Natural killer cell treated with Interleukin-12 subunit alpha and Interleukin-12 subunit beta and Interleukin-15 and Interleukin-18, amount 100 ng/mL, for 72 hours (primary cell): ENCODE data around the gene PNLDC1. TPM values are rescaled to one million over a fixed set of nuclear protein-coding genes. Genes with fewer than 3 reads are reported as not detected.
"Not testable (repeated sequence)": the region's sequence is repeated elsewhere in the genome, so short reads cannot be mapped to it uniquely, and the experiment has no call there.

Experiments
- ATAC-seq, 2 donors: fragments of 150-1000 bp; cut with Tn5 transposase in 1 of 2; sonication (Bioruptor Pico), chemical (Tn5 transposase) in 1 of 2; 2 replicates each; pipeline ENCODE4 v1.10.0; 2021
- DNase-seq: peaks from one replicate; pipeline ENCODE4 v3.0.0; 2022; ENCODE audit warnings: low spot score
- H3K27ac Mint-ChIP-seq, 2 donors: 1 replicate in 1 of 2; 2 replicates in 1 of 2; pipeline ENCODE4 v1.8.0; 2022; ENCODE audit warnings: mixed read lengths in 2 of 2, mild to moderate bottlenecking in 1 of 2, moderate library complexity in 1 of 2
- H3K27me3 Mint-ChIP-seq, 2 donors: 1 replicate in 1 of 2; 2 replicates in 1 of 2; pipeline ENCODE4 v1.8.0; 2022; ENCODE audit warnings: mixed read lengths in 2 of 2
- H3K36me3 Mint-ChIP-seq: one replicate; pipeline ENCODE4 v1.8.0; 2022; ENCODE audit warnings: mixed read lengths
- H3K4me1 Mint-ChIP-seq, 2 donors: 1 replicate in 1 of 2; 2 replicates in 1 of 2; pipeline ENCODE4 v1.8.0; 2022; ENCODE audit warnings: low read depth in 2 of 2, mixed read lengths in 2 of 2, mild to moderate bottlenecking in 1 of 2
- H3K4me3 Mint-ChIP-seq: one replicate; pipeline ENCODE4 v1.8.0; 2022; ENCODE audit warnings: mixed read lengths
- H3K9me3 Mint-ChIP-seq: 2 replicates; pipeline ENCODE4 v1.8.0; 2022; ENCODE audit warnings: mixed read lengths
- total RNA-seq, 2 donors: library from RNA; stranded (reverse); gene quantifications; one replicate each; pipeline ENCODE4 v1.2.3, GENCODE V29; 2022

The PNLDC1 gene
- total RNA-seq, 2 donors from 2014 or later, result 0.24 to 1.1 TPM

DNA sequence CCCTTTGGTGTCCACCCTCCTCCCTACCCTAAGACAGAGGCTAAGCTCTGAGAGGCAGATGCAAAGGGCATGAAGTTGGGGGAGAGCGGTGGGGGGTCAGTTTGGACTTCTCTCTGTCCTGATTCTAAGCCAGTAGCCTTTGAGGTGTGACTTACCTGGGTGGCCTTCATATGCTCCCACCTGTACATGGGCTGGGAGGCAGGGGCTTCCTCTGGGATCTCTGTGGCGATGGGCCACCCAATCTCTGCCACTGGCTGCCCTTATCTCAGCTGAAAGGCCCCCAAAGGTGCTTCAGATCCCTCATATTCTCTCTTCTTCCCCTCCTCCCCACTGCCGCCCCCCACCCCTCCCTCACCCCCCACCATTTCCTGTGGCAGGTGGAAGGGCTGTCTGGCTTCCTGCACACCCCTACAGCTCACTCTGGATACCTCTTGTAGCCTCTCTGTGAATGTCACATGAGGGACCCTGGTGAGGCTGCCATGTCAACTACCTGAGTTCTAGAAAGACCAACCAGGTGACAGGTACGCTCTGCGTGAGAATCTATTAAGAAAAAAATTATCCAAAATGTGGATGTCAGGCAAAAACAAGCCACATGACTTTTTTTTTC, 34.0 kb downstream of the PNLDC1 start:
- no peak overlapping the region for H3K27ac Mint-ChIP-seq

DNA sequence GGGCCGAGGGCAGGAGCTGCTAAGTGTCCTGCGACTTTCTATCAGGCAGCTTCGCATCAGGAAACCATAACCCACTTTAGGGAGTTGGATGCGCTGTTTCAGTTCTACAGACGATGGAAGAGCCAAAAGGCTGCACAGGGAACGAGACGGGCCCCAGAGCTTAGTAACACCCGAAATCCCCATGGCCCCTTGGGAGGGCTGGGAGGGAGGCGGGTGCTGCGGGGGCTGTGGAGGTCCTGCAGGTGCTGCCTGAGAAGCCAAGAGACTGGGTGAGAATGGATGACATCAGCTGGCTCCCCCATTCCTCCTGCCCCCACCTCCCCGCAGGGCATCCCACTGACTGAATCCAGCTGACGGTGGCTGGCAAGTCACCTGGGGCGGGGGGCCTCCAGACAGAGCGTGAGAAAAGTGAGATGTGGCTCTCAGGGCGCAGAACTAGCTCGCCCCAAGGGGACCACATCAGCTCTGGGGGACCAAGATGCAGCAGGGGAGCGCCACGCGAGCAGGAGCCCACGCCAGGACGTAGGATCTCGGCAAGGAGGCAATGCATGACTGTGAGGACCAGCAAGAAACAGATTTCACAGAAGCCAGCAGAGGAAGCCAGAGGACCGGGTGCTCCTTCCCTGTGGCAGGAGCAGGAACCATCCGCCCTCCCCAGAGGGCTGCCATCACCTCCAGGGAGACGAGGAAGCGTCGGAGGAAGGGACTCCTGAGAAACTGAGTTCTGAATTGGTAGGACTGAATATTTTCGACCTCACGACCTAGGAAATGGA, 36.8 kb downstream of the PNLDC1 start:
- Mint-ChIP-seq H3K27ac (peak overlapping the region in 1 of 2 donors; percentile 24), H3K4me1 (no peaks in the 10 kb centered on the region), H3K36me3 (no peaks in the 10 kb centered on the region), H3K4me3 (no peak overlapping the region), H3K27me3 (peaks cover 3 to 19% of the 10 kb centered on the region in 2 donors), H3K9me3 (no peaks in the 10 kb centered on the region)
- ATAC-seq (no peak), DNase-seq (no peak)

More for the DNA sequence above, 34.0 kb downstream of the PNLDC1 start:
- H3K4me1 Mint-ChIP-seq, result peaks cover 0 to 6% of the 10 kb centered on the region in 2 donors
- H3K4me3 Mint-ChIP-seq, result no peak overlapping the region
- no peaks in the 10 kb centered on the region for H3K9me3 Mint-ChIP-seq
- DNase-seq (no peak), ATAC-seq (no peak)
- peaks cover 5 to 22% of the 10 kb centered on the region in 2 donors for H3K27me3 Mint-ChIP-seq
- H3K36me3 Mint-ChIP-seq, result no peaks in the 10 kb centered on the region

DNA sequence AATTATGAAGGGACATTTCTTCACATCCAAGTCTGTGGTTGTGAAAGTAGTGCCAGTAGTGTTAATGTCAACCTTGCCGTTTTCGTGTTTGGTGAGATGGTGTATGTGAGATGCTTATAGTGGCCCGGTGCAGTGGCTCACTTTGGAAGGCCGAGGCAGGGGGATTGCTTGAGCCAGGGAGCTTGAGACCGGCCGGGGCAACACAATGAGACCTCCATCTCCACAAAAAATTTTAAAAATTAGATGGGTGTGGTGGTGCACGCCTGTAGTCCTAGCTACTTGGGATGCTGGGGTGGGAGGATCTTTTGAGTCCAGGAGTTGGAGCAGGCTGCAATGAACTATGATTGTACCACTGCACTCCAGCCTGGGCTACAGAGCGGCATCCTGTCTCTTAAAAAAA, 37.4 kb downstream of the PNLDC1 start:
- H3K36me3 Mint-ChIP-seq, result no peaks in the 10 kb centered on the region

DNA sequence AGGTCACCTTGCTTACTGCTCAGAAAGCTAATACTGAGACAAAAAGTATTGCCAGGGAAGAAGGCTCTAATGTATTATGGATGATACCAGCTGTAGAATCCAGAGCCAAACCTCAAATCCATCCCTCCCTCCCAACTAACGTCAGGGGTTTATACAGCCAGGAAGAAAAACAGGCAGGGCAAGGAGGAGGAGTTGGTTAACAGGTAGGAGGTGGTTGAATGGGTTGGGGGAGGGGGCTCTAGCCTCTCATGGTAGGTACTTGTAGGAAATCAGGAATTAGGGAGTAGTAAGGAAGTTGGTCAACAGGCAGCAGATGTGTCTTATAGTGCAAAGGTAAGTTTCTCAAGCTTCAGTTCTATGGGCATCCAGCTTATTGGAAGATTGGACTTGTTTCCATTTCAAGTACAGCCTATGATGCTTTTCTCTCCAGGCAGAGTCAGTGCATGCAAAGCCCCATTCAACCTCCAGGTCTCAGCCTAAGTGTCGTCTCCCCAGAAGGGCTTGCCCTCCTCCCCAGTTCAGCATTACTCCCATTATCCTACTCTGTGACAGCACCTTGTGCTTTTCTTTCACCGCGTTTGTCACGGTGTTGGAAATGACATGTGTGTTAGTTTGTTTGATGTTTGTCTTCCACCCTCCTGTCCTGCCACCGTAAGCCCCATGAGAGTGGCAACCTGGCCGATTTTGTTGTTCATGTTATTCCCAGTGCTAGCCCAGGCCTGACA, 38.1 kb downstream of the PNLDC1 start:
- peaks cover 3 to 21% of the 10 kb centered on the region in 2 donors for H3K27me3 Mint-ChIP-seq
- no peak for ATAC-seq
- H3K4me1 Mint-ChIP-seq, result no peaks in the 10 kb centered on the region
- no peak overlapping the region for H3K27ac Mint-ChIP-seq
- no peak for DNase-seq
- H3K4me3 Mint-ChIP-seq, result no peak overlapping the region
- H3K36me3 Mint-ChIP-seq, result no peaks in the 10 kb centered on the region
- no peaks in the 10 kb centered on the region for H3K9me3 Mint-ChIP-seq

More for the DNA sequence above, 37.4 kb downstream of the PNLDC1 start:
- ATAC-seq (no peak), DNase-seq (no peak)
- peaks cover 3 to 21% of the 10 kb centered on the region in 2 donors for H3K27me3 Mint-ChIP-seq
- no peaks in the 10 kb centered on the region for H3K9me3 Mint-ChIP-seq
- H3K4me3 Mint-ChIP-seq, result no peak overlapping the region
- no peaks in the 10 kb centered on the region for H3K4me1 Mint-ChIP-seq
- H3K27ac Mint-ChIP-seq, result no peak overlapping the region

DNA sequence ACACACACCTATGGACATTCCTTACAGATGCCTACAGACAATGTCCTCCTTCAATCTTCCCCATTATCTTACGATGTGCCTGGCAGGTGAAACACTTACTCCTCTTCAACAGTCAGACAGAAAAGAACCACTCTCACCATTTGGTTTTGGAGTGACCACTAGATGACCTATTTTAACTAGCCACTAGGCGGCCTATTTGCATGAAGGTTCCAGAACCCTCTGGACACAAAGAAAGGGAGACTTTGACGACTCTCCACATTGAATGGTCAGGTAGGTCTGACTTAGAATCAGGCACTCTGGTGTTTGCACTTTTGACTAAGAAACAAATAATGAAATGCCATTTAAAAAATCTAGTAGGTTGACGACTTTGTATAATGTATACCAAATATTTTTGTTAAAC, 42.0 kb downstream of the PNLDC1 start:
- no peaks in the 10 kb centered on the region for H3K36me3 Mint-ChIP-seq
- H3K27ac Mint-ChIP-seq, result no peak overlapping the region
- H3K9me3 Mint-ChIP-seq, result no peaks in the 10 kb centered on the region
- DNase-seq (no peak), ATAC-seq (no peak)
- no peak overlapping the region for H3K4me3 Mint-ChIP-seq
- no peaks in the 10 kb centered on the region for H3K4me1 Mint-ChIP-seq
- H3K27me3 Mint-ChIP-seq, result peaks cover 3 to 21% of the 10 kb centered on the region in 2 donors

DNA sequence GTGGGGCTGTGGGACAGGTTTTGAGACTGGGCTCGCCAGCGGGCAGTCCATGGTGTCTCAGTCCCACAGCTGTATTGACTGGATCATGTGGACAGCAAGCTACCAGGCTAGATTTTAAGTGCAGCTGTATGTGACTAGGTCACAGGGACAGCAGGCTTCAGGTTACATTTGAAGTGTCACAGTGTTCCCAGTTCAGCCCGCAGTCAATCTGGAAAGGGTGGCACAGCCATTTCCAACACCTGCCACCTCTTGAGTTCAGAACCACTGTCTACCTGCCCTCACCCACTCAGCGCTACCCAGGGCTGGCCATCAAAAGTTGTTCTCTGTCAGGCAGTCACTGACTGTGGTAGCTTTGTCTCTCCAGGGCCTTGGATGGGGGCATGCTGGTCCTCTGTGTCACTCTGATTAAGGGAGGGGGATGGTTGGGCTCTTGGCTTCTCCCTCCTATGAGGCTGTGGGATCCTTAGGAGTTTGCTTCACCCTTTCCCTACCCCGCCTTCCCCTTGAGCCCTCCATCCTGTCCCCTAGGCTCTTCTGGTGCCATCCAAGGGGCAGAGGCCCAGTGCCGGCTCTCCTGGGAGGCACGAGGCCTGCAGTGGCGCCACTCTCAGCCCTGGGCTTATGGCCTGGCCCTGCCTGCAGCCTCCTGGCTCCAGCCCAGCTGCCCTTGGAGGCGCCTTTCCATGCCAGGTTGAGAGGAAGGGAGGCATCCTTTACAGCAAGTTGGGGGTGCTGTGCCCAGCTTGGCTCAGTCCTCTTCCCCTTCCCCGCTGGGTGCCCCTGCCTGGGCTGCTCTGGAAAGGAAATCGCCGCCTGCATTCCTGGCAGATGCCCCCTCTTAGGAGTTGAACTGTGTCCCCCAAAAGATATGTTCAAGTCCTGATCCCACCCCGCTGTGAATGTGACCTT, 44.9 kb downstream of the PNLDC1 start:
- peaks cover 0 to 4% of the 10 kb centered on the region in 2 donors for H3K4me1 Mint-ChIP-seq
- no peak overlapping the region for H3K27ac Mint-ChIP-seq
- peak; percentile 34 to 56 for ATAC-seq
- no peak overlapping the region for H3K4me3 Mint-ChIP-seq
- peaks cover 5% of the 10 kb centered on the region for H3K36me3 Mint-ChIP-seq
- H3K27me3 Mint-ChIP-seq, result peaks cover 3 to 8% of the 10 kb centered on the region in 2 donors
- H3K9me3 Mint-ChIP-seq, result peaks cover 5% of the 10 kb centered on the region
- DNase-seq, result no peak

DNA sequence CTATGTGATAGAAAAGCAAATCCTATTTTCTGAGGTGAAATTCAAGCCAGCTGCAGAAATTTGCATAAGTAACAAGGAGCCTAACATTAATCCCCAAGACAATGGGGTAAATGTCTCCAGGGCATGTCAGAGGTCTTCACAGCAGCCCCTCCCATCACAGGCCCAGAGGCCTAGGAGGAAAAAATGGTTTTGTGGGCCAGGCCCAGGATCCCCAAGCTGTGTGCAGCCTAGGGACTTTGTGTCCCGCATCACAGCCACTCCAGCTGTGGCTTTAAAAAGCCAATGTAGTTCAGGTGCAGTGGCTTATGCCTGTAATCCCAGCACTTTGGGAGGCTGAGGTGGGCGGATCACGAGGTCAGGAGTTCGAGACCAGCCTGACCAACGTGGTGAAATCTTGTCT, 48.5 kb downstream of the PNLDC1 start:
- not testable (repeated sequence) for H3K4me1 Mint-ChIP-seq, H3K4me3 Mint-ChIP-seq, H3K36me3 Mint-ChIP-seq, H3K27ac Mint-ChIP-seq, H3K27me3 Mint-ChIP-seq, DNase-seq, ATAC-seq, H3K9me3 Mint-ChIP-seq

DNA sequence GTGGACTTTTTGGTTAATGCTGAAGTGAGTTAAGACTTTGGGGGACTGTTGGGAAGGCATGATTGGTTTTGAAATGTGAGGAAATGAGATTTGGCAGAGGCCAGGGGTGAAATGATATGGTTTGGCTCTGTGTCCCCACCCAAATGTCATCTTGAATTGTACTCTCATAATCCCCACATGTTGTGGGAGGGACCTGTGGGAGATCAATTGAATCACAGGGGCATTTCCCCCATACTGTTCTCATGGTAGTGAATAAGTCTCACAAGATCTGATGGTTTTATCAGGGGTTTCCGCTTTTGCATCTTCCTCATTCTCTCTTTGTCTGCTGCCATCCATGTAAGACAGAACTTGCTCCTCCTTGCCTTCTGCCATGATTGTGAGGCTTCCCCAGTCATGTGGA, 49.8 kb downstream of the PNLDC1 start:
- not testable (repeated sequence) for H3K4me1 Mint-ChIP-seq, H3K27ac Mint-ChIP-seq

DNA sequence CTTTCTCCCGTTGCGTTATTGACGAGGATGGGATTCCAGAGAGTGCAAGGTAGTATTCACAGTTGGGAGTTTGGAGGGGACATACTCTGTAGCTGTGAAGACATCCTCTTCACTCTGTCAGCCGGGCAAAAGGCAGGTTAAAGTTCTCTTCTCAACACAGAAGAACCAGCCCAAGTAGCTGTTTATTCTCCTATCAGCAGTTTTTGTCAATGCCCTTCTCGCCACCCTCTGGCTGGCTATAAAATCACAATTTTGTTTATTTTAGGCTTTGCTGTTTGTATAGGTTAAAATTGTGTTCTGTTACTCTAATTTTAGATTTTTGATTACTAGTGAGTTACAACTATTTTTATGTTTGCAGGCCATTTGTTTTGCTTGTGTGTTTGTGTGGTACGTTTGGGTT, 52.8 kb downstream of the PNLDC1 start:
- Mint-ChIP-seq H3K4me1 (peaks cover 0 to 7% of the 10 kb centered on the region in 2 donors), H3K9me3 (peaks cover 6% of the 10 kb centered on the region), H3K36me3 (peaks cover 17% of the 10 kb centered on the region), H3K27ac (no peak overlapping the region), H3K27me3 (peaks cover 15 to 41% of the 10 kb centered on the region in 2 donors), H3K4me3 (no peak overlapping the region)
- no peak for DNase-seq
- no peak for ATAC-seq

More for the DNA sequence above, 49.8 kb downstream of the PNLDC1 start:
- H3K36me3 Mint-ChIP-seq, DNase-seq, ATAC-seq, H3K9me3 Mint-ChIP-seq, H3K4me3 Mint-ChIP-seq: not testable (repeated sequence)
- H3K27me3 Mint-ChIP-seq, result peaks cover 0 to 14% of the 10 kb centered on the region in 2 donors

DNA sequence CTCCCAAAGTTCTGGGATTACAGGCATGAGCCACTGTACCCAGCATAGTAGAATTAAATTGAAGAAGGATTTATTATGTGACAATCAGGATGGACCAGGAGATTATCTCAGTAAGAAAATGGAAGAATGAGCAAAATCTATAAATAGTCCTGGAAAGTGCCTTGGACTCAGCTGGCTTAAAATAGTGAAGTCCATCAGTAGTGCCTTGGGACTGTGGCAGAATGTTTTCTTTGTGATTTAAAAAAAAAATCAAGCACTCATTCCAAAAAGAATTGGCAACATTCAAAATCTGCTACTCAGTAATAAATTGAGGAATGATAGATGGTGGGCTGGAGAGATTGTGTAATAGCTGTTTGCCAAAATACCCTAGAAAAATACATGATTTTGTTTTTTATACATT, 53.7 kb downstream of the PNLDC1 start:
- DNase-seq (no peak), ATAC-seq (no peak)
- peaks cover 2% of the 10 kb centered on the region for H3K9me3 Mint-ChIP-seq
- peaks cover 16% of the 10 kb centered on the region for H3K36me3 Mint-ChIP-seq
- no peak overlapping the region for H3K27ac Mint-ChIP-seq
- H3K4me1 Mint-ChIP-seq, result peaks cover 0 to 7% of the 10 kb centered on the region in 2 donors
- H3K4me3 Mint-ChIP-seq, result no peak overlapping the region
- H3K27me3 Mint-ChIP-seq, result peaks cover 18 to 45% of the 10 kb centered on the region in 2 donors

DNA sequence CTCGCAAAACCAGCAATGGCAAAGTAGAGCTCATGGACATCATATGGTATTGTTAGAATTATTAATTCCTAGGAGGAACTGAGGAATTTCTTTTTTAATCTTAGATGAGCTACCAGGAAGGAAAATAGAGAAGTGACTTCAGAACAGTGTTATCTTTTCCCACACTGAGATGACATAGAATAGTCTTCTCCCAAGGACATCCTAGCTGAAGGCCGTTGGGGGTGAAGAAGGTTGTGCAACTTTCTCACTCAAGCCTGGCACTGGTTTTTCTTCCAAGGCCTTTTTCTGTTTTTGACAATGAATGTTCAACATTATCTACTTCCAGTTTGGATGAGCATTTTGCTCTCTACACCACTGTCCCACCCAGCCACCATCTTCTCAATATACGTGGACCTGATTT, 54.9 kb downstream of the PNLDC1 start:
- H3K4me1 Mint-ChIP-seq, result peaks cover 0 to 3% of the 10 kb centered on the region in 2 donors
- H3K27ac Mint-ChIP-seq, result no peak overlapping the region
- peaks cover 2% of the 10 kb centered on the region for H3K9me3 Mint-ChIP-seq

DNA sequence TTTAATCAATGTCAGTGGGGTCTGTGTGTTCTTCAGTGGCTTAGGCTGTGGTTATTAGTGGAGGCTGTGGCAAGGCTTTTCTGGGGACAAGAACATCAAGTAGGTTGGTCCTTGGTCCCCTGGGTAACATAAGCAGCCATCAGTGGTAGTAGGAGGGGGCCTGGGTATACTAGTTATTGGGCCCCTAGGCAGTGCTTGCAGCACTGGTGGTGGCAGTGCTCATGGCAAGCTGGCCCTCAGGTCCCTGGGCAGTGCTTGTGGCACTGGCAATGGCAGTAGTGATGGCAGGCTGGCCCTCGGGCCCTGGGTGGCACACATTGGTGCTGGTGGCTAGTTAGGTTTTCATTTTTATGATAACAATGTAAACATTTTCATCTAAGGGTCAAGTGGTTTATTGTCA, 58.2 kb downstream of the PNLDC1 start:
- Mint-ChIP-seq H3K9me3 (peaks cover 2% of the 10 kb centered on the region), H3K4me3 (no peak overlapping the region), H3K27ac (no peak overlapping the region), H3K36me3 (peaks cover 16% of the 10 kb centered on the region), H3K4me1 (peaks cover 0 to 8% of the 10 kb centered on the region in 2 donors), H3K27me3 (peaks cover 27 to 57% of the 10 kb centered on the region in 2 donors)
- no peak for ATAC-seq
- DNase-seq, result no peak

More for the DNA sequence above, 54.9 kb downstream of the PNLDC1 start:
- ATAC-seq (no peak), DNase-seq (no peak)
- H3K4me3 Mint-ChIP-seq, result no peak overlapping the region
- H3K27me3 Mint-ChIP-seq, result peaks cover 18 to 49% of the 10 kb centered on the region in 2 donors
- H3K36me3 Mint-ChIP-seq, result peaks cover 16% of the 10 kb centered on the region

DNA sequence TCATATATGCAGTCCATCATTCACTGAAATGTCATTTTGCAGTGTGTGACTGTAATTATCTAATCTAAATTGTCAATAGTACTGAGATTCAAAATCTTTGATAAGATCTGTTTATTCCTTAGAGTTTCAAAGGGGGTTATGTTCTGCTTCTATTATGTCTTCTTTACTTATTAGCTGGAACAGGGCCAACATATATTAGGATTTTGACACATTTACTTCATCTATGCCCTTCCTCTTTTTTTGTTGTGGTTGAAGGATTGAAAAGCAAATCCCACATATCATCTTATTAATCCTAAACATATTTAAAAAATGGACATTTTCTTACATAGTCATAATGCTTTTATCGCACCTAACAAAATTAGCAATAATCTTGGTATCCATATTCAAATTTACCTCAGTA, 60.4 kb downstream of the PNLDC1 start:
- Mint-ChIP-seq H3K27me3 (peaks cover 26 to 47% of the 10 kb centered on the region in 2 donors), H3K4me3 (no peak overlapping the region), H3K4me1 (peaks cover 0 to 8% of the 10 kb centered on the region in 2 donors), H3K36me3 (peaks cover 16% of the 10 kb centered on the region), H3K27ac (no peak overlapping the region), H3K9me3 (peaks cover 2% of the 10 kb centered on the region)
- DNase-seq, result no peak
- no peak for ATAC-seq
